Measurements from ENCODE around the gene SH3RF1. TPM values are rescaled to one million over a fixed set of nuclear protein-coding genes. Genes with fewer than 3 reads are reported as not detected.

Gene SH3RF1
- total and polyA plus RNA-seq, 2 of the 8 experiments (the other 6 are each of a cell fraction or from before 2014, with no cell fraction given), result 6.9 to 15.1 TPM

DNA sequence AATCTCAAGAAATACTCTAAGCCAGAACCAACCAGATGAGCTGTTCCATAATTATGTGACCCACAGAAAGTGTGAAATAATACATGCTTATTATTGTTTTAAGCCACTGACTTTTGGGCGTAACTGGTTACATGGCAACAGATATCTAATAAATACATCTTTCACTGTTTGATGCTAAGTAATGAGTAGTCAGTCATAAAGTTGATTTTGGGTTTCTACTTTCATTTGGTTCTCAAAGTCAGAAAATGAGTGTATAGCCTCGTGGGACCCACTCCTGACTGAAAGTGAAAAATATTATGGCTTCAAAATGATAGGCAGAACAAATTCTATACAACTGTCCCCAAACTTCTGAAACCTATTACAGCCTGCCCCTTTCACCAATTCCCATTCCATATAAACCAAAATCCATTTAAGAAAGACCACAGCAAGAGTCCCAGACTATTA lies 172.7 kb downstream of the SH3RF1 start (continued):
- TF ChIP-seq TAF1 (IDR thresholded peaks at IDR 0.05; ENCODE audit: low read depth, low read length), result no peak
- TF ChIP-seq TAF7 (optimal IDR thresholded peaks at IDR 0.05; ENCODE audit: borderline replicate concordance, low read depth, low read length), result no peak
- no peak for TF ChIP-seq EGR1 (IDR thresholded peaks at IDR 0.05; ENCODE audit: borderline replicate concordance, low read depth, low read length)
- TF ChIP-seq HDAC2 (IDR thresholded peaks at IDR 0.05; ENCODE audit: borderline replicate concordance in 1 of 2, low read depth in 2 of 2, low read length in 2 of 2), result no peak
